Glutamatergic neuron (in vitro differentiated cells): ENCODE data around the gene FBLN2. TPM values are rescaled to one million over a fixed set of nuclear protein-coding genes. Genes with fewer than 3 reads are reported as not detected.

Source experiments
- DNase-seq: peaks from one replicate; pipeline ENCODE4 v3.0.0; 2022
- H3K27ac Mint-ChIP-seq: one replicate; pipeline ENCODE4 v1.8.0; 2020; ENCODE audit warnings: mild to moderate bottlenecking, mixed read lengths, inconsistent platforms; ENCODE audit not compliant: unreplicated experiment
- H3K27me3 Mint-ChIP-seq: one replicate; pipeline ENCODE4 v1.8.0; 2020; ENCODE audit warnings: mild to moderate bottlenecking, moderate library complexity, mixed read lengths, inconsistent platforms; ENCODE audit not compliant: unreplicated experiment
- H3K36me3 Mint-ChIP-seq: one replicate; pipeline ENCODE4 v1.8.0; 2020; ENCODE audit warnings: mild to moderate bottlenecking, mixed read lengths, inconsistent platforms; ENCODE audit not compliant: unreplicated experiment
- H3K4me1 Mint-ChIP-seq: one replicate; pipeline ENCODE4 v1.8.0; 2020; ENCODE audit warnings: mild to moderate bottlenecking, low read depth, mixed read lengths, inconsistent platforms; ENCODE audit not compliant: unreplicated experiment
- H3K4me3 Mint-ChIP-seq: one replicate; pipeline ENCODE4 v1.8.0; 2020; ENCODE audit warnings: mild to moderate bottlenecking, mixed read lengths, inconsistent platforms; ENCODE audit not compliant: unreplicated experiment
- H3K9me3 Mint-ChIP-seq: one replicate; pipeline ENCODE4 v1.8.0; 2020; ENCODE audit warnings: mild to moderate bottlenecking, moderate library complexity, mixed read lengths, inconsistent platforms; ENCODE audit not compliant: unreplicated experiment
- CTCF ChIP-seq: fragments of 200-600 bp; sonication (generic); IDR thresholded peaks from one replicate; pipeline ENCODE4 v1.5.0; 2021; ENCODE audit not compliant: partially characterized antibody, unreplicated experiment
- total RNA-seq: library from RNA; stranded (reverse); fragmentation: NEBNext Ultra II Directional; extraction: Animal tissue kit (Norgen Biotek cat#: 25700); gene quantifications from one replicate; pipeline ENCODE4 v1.2.1, GENCODE V29; 2021; ENCODE audit not compliant: unreplicated experiment

Gene FBLN2
- total RNA-seq, 1 donor from 2014 or later, result 2.1 TPM

GRCh38 chr3:13539292-13539638 lies 9.7 kb upstream of the FBLN2 start:
- Mint-ChIP-seq H3K9me3 (peaks cover 17% of the 10 kb centered on the region), H3K4me3 (no peak overlapping the region), H3K27me3 (peaks cover 20% of the 10 kb centered on the region), H3K4me1 (peaks cover 11% of the 10 kb centered on the region), H3K27ac (no peak overlapping the region), H3K36me3 (peaks cover 23% of the 10 kb centered on the region)
- no peak for DNase-seq
- TF ChIP-seq CTCF, result no peak

- H3K36me3 Mint-ChIP-seq, result peaks cover 23% of the 10 kb centered on the region
- H3K4me3 Mint-ChIP-seq, result no peak overlapping the region
- DNase-seq, result no peak
- no peak for TF ChIP-seq CTCF
- H3K9me3 Mint-ChIP-seq, result peaks cover 17% of the 10 kb centered on the region
- peaks cover 20% of the 10 kb centered on the region for H3K27me3 Mint-ChIP-seq
- no peak overlapping the region for H3K27ac Mint-ChIP-seq
- H3K4me1 Mint-ChIP-seq, result peaks cover 11% of the 10 kb centered on the region
Measured at GRCh38 chr3:13539671-13540070, 9.3 kb upstream of the FBLN2 start.

- peaks cover 23% of the 10 kb centered on the region for H3K36me3 Mint-ChIP-seq
- peaks cover 13% of the 10 kb centered on the region for H3K9me3 Mint-ChIP-seq
- H3K4me1 Mint-ChIP-seq, result peaks cover 16% of the 10 kb centered on the region
- no peak overlapping the region for H3K4me3 Mint-ChIP-seq
- no peak overlapping the region for H3K27ac Mint-ChIP-seq
- DNase-seq, result no peak
- peaks cover 16% of the 10 kb centered on the region for H3K27me3 Mint-ChIP-seq
- TF ChIP-seq CTCF, result no peak
Measured at GRCh38 chr3:13540297-13540995, 8.5 kb upstream of the FBLN2 start.

GRCh38 chr3:13541691-13542090 lies 7.2 kb upstream of the FBLN2 start:
- no peak for TF ChIP-seq CTCF
- Mint-ChIP-seq H3K9me3 (peaks cover 11% of the 10 kb centered on the region), H3K36me3 (peaks cover 23% of the 10 kb centered on the region), H3K4me1 (peaks cover 16% of the 10 kb centered on the region), H3K4me3 (no peak overlapping the region), H3K27me3 (peaks cover 14% of the 10 kb centered on the region), H3K27ac (no peak overlapping the region)
- DNase-seq, result no peak

GRCh38 chr3:13542142-13542541 lies 6.8 kb upstream of the FBLN2 start:
- no peak for DNase-seq
- Mint-ChIP-seq H3K27ac (no peak overlapping the region), H3K4me3 (no peak overlapping the region), H3K9me3 (peaks cover 10% of the 10 kb centered on the region), H3K27me3 (peaks cover 16% of the 10 kb centered on the region), H3K4me1 (peaks cover 17% of the 10 kb centered on the region), H3K36me3 (peaks cover 22% of the 10 kb centered on the region)
- TF ChIP-seq CTCF, result no peak
